HepG2 (cell line): ENCODE data around the gene ASIC5. TPM values are rescaled to one million over a fixed set of nuclear protein-coding genes. Genes with fewer than 3 reads are reported as not detected.

Experiments used
- ATAC-seq: fragments of 200-7000 bp; cut with Tn5 transposase; 3 replicates; pipeline ENCODE4 v1.9.1; 2020; ENCODE audit warnings: mild to moderate bottlenecking, moderate library complexity
- BruUV-seq: library from RNA; stranded (reverse); fragments of 400-500 nt; replicated peaks from 2 replicates; lab custom pipeline; 2021; lab: Mats Ljungman, UMichigan
- CTCF ChIA-PET: fragments of 300-600 bp; formaldehyde crosslinking; extraction: SDS; loops from one replicate; lab custom pipeline; 2021; ENCODE audit warnings: low total read pairs, inconsistent platforms, low intra/inter-chr PET ratio; lab: Yijun Ruan, JAX
- POLR2A ChIA-PET: fragments of 350-600 bp; sonication (Branson Sonifier 250); formaldehyde crosslinking; loops from one replicate; lab custom pipeline; 2020; ENCODE audit warnings: antibody characterized with exemption, inconsistent platforms; lab: Yijun Ruan, JAX
- DNase-seq: peaks from one replicate; pipeline ENCODE4 v3.0.0-alpha.2; 2015; ENCODE audit warnings: low spot score
- FAIRE-seq: peaks from 3 replicates; lab custom pipeline; 2011; peaks lifted over from hg19 to GRCh38; lab: Jason Lieb, UNC
- H2AFZ ChIP-seq: one replicate; pipeline ENCODE4 v1.6.1; 2011; ENCODE audit warnings: low read length, inconsistent platforms
- H3K27ac ChIP-seq: fragments of 300-600 bp; 3 replicates; pipeline ENCODE4 v1.8.0; 2011; ENCODE audit warnings: mixed run types, mild to moderate bottlenecking, mixed read lengths, low read length, inconsistent platforms; ENCODE audit not compliant: insufficient read depth; ENCODE audit errors: extremely low read length
- H3K27me3 ChIP-seq, 2 experiments: fragments of 200-600 bp in 1 of 2; 2 replicates in 1 of 2; 3 replicates in 1 of 2; pipeline versions ENCODE4 v1.6.0 to v1.8.0; 2011; ENCODE audit warnings: low read length in 2 of 2, mild to moderate bottlenecking in 2 of 2, moderate library complexity in 2 of 2, inconsistent platforms in 1 of 2; ENCODE audit not compliant: insufficient read depth in 2 of 2, control insufficient read depth in 1 of 2
- H3K36me3 ChIP-seq, 2 experiments: fragments of 200-600 bp in 1 of 2; replicated peaks in 1 of 2; 2 replicates in 1 of 2; 3 replicates in 1 of 2; pipeline versions ENCODE4 v1.5.1 to v1.8.0; 2011; ENCODE audit warnings: low read length in 2 of 2, inconsistent platforms in 1 of 2; ENCODE audit not compliant: insufficient read depth in 2 of 2, control insufficient read depth in 1 of 2
- H3K4me1 ChIP-seq: 2 replicates; pipeline ENCODE4 v1.5.1; 2012; ENCODE audit warnings: low read length, inconsistent platforms; ENCODE audit not compliant: insufficient read depth
- H3K4me2 ChIP-seq: 2 replicates; pipeline ENCODE4 v1.6.0; 2011; ENCODE audit warnings: low read depth, low read length, inconsistent platforms
- H3K4me3 ChIP-seq, 3 experiments: fragments of 200-600 bp in 1 of 3; sonication (generic), shearing (Covaris generic) in 1 of 3; replicated peaks in 1 of 3; 2 replicates each; pipeline ENCODE4 v1.5.1; 2011 to 2016; ENCODE audit warnings: low read length in 3 of 3, inconsistent platforms in 2 of 3, low read depth in 2 of 3, mild to moderate bottlenecking in 2 of 3, control low read depth in 1 of 3, mixed read lengths in 1 of 3; ENCODE audit not compliant: insufficient read depth in 1 of 3
- H3K79me2 ChIP-seq: one replicate; pipeline ENCODE4 v1.6.1; 2011; ENCODE audit warnings: low read length, inconsistent platforms; ENCODE audit not compliant: insufficient read depth
- H3K9ac ChIP-seq: 2 replicates; pipeline ENCODE4 v1.6.0; 2011; ENCODE audit warnings: mild to moderate bottlenecking, low read depth, low read length, inconsistent platforms; ENCODE audit not compliant: insufficient read depth
- H3K9me3 ChIP-seq: 2 replicates; pipeline ENCODE4 v1.5.1; 2012; ENCODE audit warnings: mild to moderate bottlenecking, low read length
- H4K20me1 ChIP-seq: 2 replicates; pipeline ENCODE4 v1.6.0; 2011; ENCODE audit warnings: inconsistent platforms, mild to moderate bottlenecking, low read length, moderate library complexity; ENCODE audit not compliant: insufficient read depth
- CHD4 ChIP-seq: fragments of 200-600 bp; sonication (generic); IDR thresholded peaks from 2 replicates; pipeline ENCODE4 v1.7.0; 2017; ENCODE audit warnings: mild to moderate bottlenecking, low read length, borderline replicate concordance
- DPF2 ChIP-seq: sonication (generic); formaldehyde crosslinking; IDR thresholded peaks from 2 replicates; pipeline ENCODE4 v1.4.0; 2020; ENCODE audit warnings: mild to moderate bottlenecking, low read depth, missing genetic modification reagents, borderline replicate concordance
- ISX ChIP-seq: sonication (generic); formaldehyde crosslinking; conservative IDR thresholded peaks from 2 replicates; pipeline ENCODE4 v1.5.0; 2020; ENCODE audit warnings: missing genetic modification reagents
- KLF12 ChIP-seq: sonication (generic); formaldehyde crosslinking; IDR thresholded peaks from 2 replicates; pipeline ENCODE4 v1.4.0; 2020; ENCODE audit warnings: missing genetic modification reagents, borderline replicate concordance
- KLF6 ChIP-seq: IDR thresholded peaks from 2 replicates; pipeline ENCODE4 v1.8.0; 2016; ENCODE audit warnings: missing biosample characterization, missing genetic modification reagents
- MTA1 ChIP-seq: sonication (generic); formaldehyde crosslinking; IDR thresholded peaks from 2 replicates; pipeline ENCODE4 v1.4.0; 2020; ENCODE audit warnings: missing genetic modification reagents, mild to moderate bottlenecking, borderline replicate concordance
- NAIF1 ChIP-seq: sonication (generic); formaldehyde crosslinking; IDR thresholded peaks from 2 replicates; pipeline ENCODE4 v1.5.0; 2020; ENCODE audit warnings: mild to moderate bottlenecking, missing genetic modification reagents, borderline replicate concordance
- NR3C1 ChIP-seq: sonication (generic); formaldehyde crosslinking; IDR thresholded peaks from 2 replicates; pipeline ENCODE4 v1.4.0; 2020; ENCODE audit warnings: missing genetic modification reagents
- PTBP1 ChIP-seq: fragments of 200-400 bp; formaldehyde crosslinking; IDR thresholded peaks from 2 replicates; pipeline ENCODE4 v1.6.1; 2018; ENCODE audit warnings: low read length, low read depth; ENCODE audit not compliant: poor library complexity, severe bottlenecking
- SIN3B ChIP-seq: fragments of 150-350 bp; IDR thresholded peaks from 2 replicates; pipeline ENCODE4 v1.6.1; 2014; ENCODE audit warnings: low read length
- SRY ChIP-seq: sonication (generic); formaldehyde crosslinking; IDR thresholded peaks from 2 replicates; pipeline ENCODE4 v1.8.0; 2022; ENCODE audit warnings: mild to moderate bottlenecking, missing genetic modification reagents
- YEATS2 ChIP-seq: sonication (generic); formaldehyde crosslinking; IDR thresholded peaks from 2 replicates; pipeline ENCODE4 v1.4.0; 2020; ENCODE audit warnings: missing genetic modification reagents, borderline replicate concordance
- ZBTB7B ChIP-seq: sonication (generic); formaldehyde crosslinking; IDR thresholded peaks from 2 replicates; pipeline ENCODE4 v1.4.0; 2020; ENCODE audit warnings: missing genetic modification reagents
- ZFP36L1 ChIP-seq: sonication (generic); formaldehyde crosslinking; IDR thresholded peaks from 2 replicates; pipeline ENCODE4 v1.8.0; 2022; ENCODE audit warnings: mild to moderate bottlenecking, missing genetic modification reagents, moderate library complexity
- WGBS: methylation state at CpG from one replicate; pipeline ENCODE4 v1.1.6; 2017; ENCODE audit warnings: low lambda C conversion rate; 5-methylcytosine and 5-hydroxymethylcytosine counted together
- in situ Hi-C: cut with HindIII; loops from 2 replicates; pipeline ENCODE4 v1.10.0; 2017; ENCODE audit warnings: low pct_unique_long_range_greater_than_20kb; ENCODE audit not compliant: extremely low pct_ligation_motif_present
- intact Hi-C: fragments of 100-400 bp; cut with micrococcal nuclease; formaldehyde crosslinking; loops from one replicate; pipeline ENCODE4 v1.10.0; 2022; ENCODE audit not compliant: unreplicated experiment
- polyA plus RNA-seq, 8 experiments: library from polyadenylated mRNA; depleted of rRNA in 3 of 8; stranded (reverse) in 7 of 8; unstranded in 1 of 8; fragments of >200 nt; fragmentation: Illumina TruSeq in 4 of 8; extraction: Trizol in 4 of 8; gene quantifications; 2 replicates each; pipeline versions ENCODE4 v1.2.1 to v1.2.3, GENCODE V29; 2011 to 2016; ENCODE audit warnings: low read depth in 4 of 8, missing spikeins in 1 of 8, mixed read lengths in 1 of 8; ENCODE audit not compliant: insufficient read depth in 1 of 8
- total RNA-seq, 5 experiments: library from RNA; depleted of rRNA; stranded (reverse); fragments of >200 nt; fragmentation: Illumina TruSeq; extraction: Trizol; gene quantifications; 2 replicates each; pipeline ENCODE4 v1.2.3, GENCODE V29; 2016; ENCODE audit warnings: low read depth in 1 of 5
- TF ChIP-seq, protein P1 (sequence below): sonication (generic); formaldehyde crosslinking; conservative IDR thresholded peaks from 2 replicates; pipeline ENCODE4 v1.4.0; 2020; ENCODE audit warnings: missing genetic modification reagents
- TF ChIP-seq, protein P2 (sequence below): sonication (generic); formaldehyde crosslinking; IDR thresholded peaks from 2 replicates; pipeline ENCODE4 v1.9.0; 2022; ENCODE audit warnings: low read depth, missing genetic modification reagents

ASIC5 gene
- total and polyA plus RNA-seq, 2 of the 13 experiments (the other 11 are each of a cell fraction or from before 2014, with no cell fraction given), result not detected

DNA sequence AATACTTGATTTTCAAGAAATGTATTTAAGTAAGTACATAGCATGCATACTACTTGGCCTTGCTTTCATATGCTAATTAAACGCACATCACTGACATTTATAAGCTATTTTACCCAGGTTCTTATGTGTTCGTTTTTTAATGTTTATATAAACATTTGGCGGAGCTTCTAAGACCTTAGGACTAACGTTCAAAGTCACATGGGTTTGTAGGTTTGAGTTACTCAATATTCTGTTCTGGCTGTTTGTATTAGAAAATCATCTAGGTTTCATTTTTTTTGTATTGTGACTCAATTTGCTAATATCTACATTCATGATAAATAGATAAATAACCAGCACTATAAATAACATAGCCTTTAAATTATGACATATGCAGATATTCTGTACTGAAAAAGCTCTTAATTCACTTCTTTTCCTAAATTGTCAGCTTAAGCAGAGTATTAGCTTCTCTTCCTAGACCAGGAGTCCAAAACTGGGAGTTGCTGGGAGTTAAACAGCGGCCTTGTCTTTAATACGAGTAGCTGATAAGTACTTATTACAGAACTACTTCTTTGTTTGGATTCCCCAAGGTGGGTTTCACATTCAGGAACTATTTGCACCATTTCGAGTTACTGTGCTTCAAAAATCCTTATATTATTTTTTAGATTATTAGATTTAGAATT is 65.3 kb downstream of the ASIC5 start:
- ChIA-PET CTCF (no interaction called here), POLR2A (no interaction called here)
- DNase-seq (no peak), FAIRE-seq (no peak), ATAC-seq (no peak)
- intact Hi-C loops (no loop called here), in situ Hi-C loops (no loop called here)
- Histone ChIP-seq H2AFZ (no peak overlapping the region), H3K36me3 (no peaks in the 10 kb centered on the region), H4K20me1 (no peaks in the 10 kb centered on the region), H3K79me2 (no peaks in the 10 kb centered on the region), H3K4me3 (no peak overlapping the region), H3K4me2 (no peak overlapping the region), H3K27ac (no peak overlapping the region), H3K9me3 (no peaks in the 10 kb centered on the region), H3K4me1 (no peaks in the 10 kb centered on the region), H3K9ac (no peak overlapping the region), H3K27me3 (no peaks in the 10 kb centered on the region)
- no TSS peak for BruUV-seq
- no peak for TF ChIP-seq ZFP36L1
- TF ChIP-seq NR3C1 (CRISPR knock-in tag), result no peak
- TF ChIP-seq CHD4, result no peak
- TF ChIP-seq KLF12, result no peak
- TF ChIP-seq NAIF1 (CRISPR knock-in tag), result no peak
- no peak for TF ChIP-seq KLF6
- no peak for TF ChIP-seq SIN3B
- TF ChIP-seq DPF2, result no peak
- TF ChIP-seq, protein P1, sequence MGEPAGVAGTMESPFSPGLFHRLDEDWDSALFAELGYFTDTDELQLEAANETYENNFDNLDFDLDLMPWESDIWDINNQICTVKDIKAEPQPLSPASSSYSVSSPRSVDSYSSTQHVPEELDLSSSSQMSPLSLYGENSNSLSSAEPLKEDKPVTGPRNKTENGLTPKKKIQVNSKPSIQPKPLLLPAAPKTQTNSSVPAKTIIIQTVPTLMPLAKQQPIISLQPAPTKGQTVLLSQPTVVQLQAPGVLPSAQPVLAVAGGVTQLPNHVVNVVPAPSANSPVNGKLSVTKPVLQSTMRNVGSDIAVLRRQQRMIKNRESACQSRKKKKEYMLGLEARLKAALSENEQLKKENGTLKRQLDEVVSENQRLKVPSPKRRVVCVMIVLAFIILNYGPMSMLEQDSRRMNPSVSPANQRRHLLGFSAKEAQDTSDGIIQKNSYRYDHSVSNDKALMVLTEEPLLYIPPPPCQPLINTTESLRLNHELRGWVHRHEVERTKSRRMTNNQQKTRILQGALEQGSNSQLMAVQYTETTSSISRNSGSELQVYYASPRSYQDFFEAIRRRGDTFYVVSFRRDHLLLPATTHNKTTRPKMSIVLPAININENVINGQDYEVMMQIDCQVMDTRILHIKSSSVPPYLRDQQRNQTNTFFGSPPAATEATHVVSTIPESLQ (CRISPR knock-in tag), result no peak
- no peak for TF ChIP-seq ZBTB7B
- no peak for TF ChIP-seq MTA1 (CRISPR knock-in tag)
- TF ChIP-seq, protein P2, sequence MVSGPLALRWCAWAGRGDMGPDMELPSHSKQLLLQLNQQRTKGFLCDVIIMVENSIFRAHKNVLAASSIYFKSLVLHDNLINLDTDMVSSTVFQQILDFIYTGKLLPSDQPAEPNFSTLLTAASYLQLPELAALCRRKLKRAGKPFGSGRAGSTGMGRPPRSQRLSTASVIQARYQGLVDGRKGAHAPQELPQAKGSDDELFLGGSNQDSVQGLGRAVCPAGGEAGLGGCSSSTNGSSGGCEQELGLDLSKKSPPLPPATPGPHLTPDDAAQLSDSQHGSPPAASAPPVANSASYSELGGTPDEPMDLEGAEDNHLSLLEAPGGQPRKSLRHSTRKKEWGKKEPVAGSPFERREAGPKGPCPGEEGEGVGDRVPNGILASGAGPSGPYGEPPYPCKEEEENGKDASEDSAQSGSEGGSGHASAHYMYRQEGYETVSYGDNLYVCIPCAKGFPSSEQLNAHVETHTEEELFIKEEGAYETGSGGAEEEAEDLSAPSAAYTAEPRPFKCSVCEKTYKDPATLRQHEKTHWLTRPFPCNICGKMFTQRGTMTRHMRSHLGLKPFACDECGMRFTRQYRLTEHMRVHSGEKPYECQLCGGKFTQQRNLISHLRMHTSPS (CRISPR knock-in tag), result no peak
- no peak for TF ChIP-seq SRY (CRISPR knock-in tag)
- TF ChIP-seq YEATS2 (CRISPR knock-in tag), result no peak
- TF ChIP-seq PTBP1, result no peak
- no peak for TF ChIP-seq ISX (CRISPR knock-in tag)
- 15% methylated on average over 7 of the region's 7 CpGs for WGBS
